AG08395 (cell line): ENCODE measurements around the gene FARP1.
"Not testable (repeated sequence)": the region's sequence is repeated elsewhere in the genome, so short reads cannot be mapped to it uniquely, and the experiment has no call there.

Experiments
- DNase-seq: peaks from one replicate; pipeline ENCODE4 v3.0.0; 2012; ENCODE audit warnings: mixed read lengths, low spot score

Gene FARP1

DNA sequence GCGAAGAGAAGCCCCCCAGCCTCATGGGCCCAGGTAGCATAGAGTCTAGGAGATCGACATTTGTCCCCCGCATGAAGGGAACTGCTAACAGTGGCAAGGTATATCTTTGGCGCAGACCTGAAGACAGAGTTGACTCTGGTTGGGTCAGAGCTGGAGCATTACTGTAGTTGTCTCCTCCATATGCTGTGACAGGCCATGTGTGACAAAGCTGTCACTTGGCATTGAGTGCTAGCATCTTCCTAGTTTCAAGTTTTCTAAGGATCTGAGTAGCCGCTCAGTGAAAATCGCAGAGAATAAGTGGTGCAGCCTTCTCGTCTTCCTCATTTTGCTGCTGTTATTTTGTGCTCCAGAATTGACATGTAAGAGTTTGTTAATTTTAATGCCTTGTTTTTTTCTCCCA is 223.5 kb downstream of the FARP1 start:
- no peak for DNase-seq

DNA sequence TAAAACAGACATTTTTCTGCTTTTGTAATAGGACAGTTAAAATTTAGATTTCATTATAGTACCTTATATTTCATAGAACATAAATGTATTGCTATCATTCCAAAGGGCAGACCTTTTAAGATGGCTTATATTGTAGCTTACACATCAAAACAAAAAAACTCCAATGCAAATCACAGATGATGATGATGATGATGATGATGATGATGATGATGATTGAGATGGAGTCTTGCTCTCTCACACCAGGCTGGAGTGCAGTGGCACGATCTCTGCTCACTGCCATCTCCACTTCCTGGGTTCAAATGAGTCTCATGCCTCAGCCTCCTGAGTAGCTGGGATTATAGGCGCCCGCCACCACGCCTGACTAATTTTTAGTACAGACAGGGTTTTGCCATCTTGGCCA is 224.1 kb downstream of the FARP1 start:
- DNase-seq, result no peak

DNA sequence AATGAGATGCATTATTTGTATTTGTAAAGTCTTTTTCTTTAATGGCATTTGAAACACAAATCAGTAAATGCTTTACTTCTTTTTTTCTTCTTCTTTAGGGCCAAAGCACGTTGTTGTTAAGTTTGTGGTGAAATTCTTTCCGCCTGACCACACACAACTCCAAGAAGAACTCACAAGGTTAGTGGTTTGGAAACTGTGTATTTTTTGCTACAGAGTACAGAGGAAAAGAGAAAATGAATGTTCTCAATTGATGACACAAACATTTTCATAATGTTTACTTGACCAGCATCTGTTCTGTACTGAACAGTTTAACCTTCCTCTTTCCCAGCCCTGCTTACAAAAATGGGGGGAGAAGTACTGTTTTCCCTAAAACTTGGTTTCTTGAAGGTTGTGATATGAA is 225.1 kb downstream of the FARP1 start:
- peak; percentile 46 for DNase-seq

DNA sequence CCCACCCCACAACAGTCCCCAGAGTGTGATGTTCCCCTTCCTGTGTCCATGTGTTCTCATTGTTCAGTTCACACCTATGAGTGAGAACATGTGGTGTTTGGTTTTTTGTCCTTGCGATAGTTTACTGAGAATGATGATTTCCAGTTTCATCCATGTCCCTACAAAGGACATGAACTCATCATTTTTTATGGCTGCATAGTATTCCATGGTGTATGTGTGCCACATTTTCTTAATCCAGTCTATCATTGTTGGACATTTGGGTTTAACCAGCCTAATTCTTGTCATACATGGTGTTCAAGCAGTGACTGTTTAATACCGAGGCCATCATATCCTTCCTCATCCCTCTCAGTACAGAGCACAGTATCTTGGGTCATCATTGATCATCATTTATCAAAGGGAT is 226.6 kb downstream of the FARP1 start:
- DNase-seq, result not testable (repeated sequence)

DNA sequence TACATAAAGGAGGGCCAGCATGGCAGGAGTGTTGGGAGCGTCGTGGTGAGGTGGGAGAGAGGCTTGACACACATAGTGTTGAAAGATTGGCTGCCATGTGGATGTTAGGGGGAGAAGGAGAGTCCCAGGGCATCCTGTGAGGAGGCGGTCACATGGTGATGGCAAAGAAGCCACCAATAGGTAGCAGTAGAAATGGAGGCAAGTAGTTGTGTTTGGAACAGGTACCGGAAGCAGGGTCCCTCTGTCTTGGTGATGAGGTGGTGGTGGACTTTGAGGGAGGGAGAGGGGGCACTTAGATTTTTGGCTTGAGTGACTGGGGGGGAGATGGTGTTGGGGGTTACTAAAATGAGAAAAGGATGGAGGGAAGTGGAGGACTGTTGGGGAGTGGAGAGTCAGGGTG is 227.4 kb downstream of the FARP1 start:
- DNase-seq, result no peak

DNA sequence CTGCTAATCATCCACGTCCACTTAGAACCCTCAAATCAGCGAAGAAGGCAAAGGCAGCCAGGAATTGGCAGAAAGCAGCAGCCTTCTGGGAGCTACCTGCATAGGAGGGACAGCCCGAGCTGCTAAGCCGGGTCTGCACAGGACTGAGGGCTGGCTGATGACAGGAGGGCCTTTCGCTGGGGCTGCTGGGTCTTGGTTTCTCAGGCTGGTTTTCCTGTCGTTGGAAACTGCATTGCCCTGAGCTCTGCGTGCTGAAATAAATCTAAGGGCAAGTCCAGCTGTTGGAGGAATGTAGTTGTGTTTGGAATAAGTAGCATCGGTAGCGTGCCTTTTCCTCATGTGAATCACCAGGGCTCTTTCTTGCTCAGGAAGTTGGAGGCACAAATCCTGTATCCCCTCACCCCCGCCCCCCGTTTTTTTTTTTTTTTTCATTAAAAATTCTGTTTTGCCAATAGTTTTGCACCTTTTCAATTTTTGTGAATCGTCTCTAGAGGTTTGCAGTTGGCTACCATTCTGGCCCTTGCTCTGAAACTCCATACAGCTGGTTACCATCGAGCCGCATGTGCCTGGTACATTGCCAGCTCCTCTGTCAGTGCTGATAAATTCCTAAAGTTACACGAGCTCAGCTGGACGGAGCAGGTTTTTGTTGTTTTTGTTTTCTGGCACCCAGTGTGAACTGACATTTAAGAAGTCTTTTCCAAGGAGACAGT is 228.1 kb downstream of the FARP1 start:
- DNase-seq, result peak; percentile 86

DNA sequence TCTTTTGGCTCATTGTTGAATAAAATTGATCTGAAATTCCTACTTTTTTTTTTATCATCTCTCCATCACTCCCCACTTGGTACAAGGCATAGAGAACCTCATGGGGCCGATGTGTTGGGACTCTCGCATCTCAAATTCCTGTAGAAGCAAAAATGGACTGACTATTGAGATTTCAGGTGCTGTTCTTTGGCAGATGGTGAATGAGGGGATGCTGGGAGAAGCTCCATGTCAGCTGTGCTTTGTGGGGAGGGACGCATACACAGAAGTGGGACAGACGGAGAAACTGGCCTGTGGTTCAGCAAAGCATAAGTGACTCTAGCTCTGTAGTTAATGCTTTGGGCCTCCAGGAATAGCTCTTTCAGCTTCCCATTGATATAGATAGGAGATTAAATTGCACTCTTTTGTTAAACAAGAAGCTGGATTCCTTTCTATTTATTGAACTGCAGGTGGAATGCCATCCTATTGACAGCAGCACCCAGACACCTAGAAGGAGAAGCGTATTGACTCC is 228.7 kb downstream of the FARP1 start:
- no peak for DNase-seq

DNA sequence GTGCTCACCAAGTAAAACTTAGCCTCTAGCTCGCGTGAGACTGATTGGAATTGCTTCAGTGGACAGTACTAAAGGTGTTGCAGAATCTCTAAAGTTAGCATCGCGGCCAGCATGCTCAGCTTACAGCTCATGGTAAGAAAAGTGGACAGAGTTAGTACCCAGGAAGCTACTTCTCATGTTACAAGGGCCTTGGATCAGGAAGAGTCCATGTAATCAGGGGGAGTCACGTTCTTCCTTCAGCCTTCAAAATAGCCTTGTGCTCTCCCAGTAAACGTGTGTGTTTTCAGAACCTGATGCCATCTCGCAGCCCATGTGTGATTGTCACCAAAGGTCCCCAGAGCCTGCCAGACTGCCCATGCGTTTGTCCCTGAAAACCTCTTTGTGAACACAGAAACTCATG is 230.0 kb downstream of the FARP1 start:
- DNase-seq, result peak; percentile 8

DNA sequence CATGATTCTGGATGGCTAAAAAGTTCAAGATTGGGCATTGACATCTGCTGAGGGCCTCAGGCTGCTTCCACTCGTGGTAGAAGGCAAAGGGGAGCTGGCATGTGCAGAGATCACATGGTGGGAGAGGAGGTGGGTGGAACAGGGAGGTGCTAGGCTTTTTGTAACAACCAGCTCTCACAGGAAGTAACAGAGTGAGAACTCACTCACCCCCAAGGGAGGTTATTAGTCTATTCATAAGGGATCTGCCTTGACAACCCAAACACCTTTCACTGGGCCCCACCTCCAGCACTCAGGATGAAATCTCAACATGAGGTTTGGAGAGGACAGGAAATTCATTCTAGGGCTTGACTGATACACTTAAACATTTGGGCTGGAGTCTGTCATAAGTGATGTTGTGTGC is 231.9 kb downstream of the FARP1 start:
- no peak for DNase-seq

DNA sequence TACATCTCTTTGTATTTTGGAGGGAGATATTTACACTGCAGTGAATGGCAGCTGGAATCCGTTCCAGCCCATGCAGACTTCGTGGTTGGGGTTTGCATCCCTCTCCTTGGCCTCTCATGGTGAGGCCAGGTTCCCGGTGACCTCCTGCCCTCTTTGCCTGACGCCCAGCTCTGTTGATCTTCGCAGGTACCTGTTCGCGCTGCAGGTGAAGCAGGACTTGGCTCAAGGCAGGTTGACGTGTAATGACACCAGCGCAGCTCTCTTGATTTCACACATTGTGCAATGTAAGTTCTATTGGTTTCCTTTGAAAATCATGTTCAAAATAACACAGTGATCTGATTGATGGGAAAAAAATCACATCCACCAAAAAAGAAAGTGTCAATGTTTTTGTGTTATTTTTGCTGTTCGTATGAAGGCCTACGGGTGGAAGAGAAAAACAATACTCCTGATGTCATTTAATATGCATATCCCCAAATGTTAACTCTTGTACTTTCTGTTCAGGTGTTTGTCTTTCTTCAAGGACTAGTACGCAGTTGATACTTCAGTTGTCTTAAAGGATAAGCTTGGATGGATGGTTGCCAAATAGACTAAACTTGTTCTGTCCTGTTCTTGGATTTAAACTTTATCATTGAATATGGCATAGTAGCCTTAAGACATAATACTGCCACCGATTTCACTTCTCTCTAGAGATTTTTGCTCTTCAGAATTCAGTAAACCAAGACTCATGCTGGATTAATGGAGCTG is 234.9 kb downstream of the FARP1 start:
- no peak for DNase-seq

DNA sequence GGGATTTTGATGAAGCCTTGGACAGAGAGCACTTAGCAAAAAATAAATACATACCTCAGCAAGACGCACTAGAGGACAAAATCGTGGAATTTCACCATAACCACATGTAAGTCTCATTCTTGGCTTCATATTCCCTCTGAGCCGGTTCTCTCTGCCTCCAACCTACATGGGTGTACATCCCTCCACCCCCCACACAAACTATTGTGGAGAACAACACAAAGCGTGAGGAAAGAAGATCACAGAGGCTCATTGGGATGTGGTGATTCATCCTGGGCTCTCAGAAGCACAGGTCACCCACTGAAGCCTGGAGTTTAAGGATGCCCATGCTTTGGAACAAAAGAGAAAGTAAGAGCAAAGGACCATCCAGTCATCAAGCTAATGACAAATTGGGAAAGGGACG is 241.8 kb downstream of the FARP1 start:
- DNase-seq, result peak; percentile 31

DNA sequence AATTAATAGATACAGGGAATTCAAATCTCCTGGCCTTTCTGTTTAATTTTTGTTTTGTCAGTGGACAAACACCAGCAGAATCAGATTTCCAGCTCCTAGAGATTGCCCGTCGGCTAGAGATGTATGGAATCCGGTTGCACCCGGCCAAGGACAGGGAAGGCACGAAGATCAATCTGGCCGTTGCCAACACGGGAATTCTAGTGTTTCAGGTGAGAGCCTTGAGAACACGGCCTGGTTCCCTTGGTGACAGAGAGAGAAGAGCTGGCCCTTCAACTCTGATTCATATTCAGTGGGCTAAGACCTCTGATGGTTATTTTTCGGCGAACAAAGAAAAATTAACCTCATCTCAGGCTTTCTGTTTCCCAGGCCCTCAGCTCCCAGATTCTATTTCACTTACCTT is 242.7 kb downstream of the FARP1 start:
- no peak for DNase-seq

DNA sequence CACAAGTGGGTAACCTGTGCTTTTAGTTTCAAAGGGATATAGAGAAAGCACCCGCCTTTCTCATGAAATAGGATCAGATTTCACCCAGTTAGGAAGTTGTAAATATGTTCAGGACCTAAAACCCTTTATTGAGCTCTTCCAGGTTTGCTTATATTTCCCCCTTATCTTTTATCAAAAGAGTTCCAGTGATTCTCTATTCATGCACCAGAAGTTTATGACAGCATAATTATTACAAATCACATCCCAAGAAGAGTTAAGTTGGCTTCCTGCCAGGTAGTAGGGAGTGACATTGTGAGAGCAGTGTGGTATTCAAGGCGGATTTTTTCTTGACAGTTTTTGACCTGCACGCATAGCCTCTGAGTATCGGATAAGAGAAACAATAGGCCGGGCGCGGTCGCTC is 243.7 kb downstream of the FARP1 start:
- DNase-seq, result no peak

DNA sequence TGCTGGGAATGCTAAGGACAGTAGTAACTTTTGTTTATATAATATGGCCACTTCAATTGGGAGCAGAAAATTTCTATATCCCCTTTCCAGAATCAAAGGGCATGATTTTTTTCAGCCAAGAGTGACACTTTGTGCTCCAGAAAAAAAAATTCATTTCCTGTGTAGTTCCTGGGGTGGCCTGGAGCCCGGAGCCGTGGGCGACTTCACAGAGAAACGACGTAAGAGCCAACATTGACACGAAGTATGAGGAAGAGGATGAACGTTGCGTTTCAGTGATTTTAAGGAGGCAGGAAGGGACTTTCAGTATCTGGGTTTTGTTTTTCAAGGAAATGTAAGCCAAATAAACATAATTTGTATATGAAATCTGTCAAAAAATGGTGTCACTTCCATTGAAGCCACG is 246.4 kb downstream of the FARP1 start:
- no peak for DNase-seq

DNA sequence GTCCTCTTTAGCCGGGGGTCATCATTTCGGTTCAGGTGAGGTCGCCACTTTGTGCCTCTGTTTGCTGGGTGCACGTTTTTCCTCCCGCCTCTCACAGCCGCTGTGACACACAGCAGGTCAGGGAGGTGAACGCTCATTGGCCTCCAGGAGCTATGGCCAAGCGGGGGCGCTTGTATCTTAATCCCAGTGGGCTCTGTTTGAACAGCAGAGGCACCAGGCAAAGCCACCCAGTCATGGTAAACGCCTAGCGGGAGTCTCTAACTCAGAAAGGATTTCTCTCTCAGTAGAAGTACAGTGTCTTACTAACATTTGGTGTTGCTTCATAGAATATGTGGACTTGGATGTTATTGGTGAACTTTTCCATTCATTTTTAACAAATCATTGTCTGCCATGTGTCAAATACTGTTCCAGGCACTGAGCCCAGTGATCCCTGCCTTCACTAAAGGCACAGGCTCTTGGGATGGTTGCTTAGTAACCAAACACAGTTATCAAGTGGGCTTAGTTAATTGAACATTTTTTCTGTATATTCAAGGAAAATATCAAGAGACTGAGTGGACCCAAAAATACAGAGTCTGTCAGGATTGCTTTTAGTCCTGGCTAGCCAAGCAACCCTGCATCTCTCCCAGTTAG is 247.3 kb downstream of the FARP1 start:
- peak; percentile 26 for DNase-seq

DNA sequence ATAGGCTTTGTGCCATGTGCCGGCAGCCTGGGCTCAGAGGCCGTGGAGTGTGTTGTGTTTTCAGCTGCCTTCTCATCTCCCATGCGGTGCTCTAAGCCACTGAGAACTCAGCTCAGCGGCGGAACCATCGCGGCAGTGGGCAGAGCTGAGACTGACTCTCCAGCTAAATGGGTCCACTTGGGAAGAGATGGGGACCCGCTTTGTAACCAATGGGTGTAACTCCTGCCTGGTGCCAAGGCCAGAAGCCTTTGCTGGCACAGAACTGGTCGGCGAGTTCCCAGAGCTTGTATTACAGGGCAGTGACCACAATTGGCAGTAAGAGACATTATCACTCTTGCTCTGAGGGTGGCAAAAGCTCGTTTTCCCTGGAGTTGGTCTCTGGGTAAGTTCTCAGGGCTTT is 251.0 kb downstream of the FARP1 start:
- DNase-seq, result no peak

DNA sequence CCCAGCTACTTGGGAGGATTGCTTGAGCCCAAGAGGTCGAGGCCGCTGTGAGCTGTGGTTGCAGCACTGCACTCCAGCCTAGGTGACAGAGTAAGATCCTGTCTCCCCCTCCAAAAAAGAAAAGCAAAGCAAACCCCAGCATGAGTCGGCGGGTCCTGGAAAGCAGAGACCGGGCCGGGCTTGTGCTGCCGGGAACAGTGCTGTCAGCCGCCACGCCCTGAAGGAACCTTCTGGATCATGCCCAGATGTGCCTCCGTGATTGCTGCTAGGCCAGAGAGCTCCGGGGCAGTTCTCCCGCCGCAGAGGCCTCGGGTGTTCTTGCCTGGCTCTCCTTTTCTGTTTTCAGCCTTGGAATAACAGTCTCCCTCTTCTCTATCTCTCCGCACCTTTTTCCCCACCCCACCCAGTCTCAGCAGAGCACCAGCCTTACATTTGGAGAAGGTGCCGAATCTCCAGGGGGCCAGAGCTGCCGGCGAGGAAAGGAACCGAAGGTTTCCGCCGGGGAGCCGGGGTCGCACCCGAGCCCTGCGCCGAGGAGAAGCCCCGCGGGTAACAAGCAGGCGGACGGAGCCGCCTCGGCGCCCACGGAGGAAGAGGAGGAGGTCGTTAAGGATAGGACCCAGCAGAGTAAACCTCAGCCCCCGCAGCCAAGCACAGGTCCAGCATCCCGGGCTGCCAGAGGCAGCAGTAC is 252.1 kb downstream of the FARP1 start:
- no peak for DNase-seq

DNA sequence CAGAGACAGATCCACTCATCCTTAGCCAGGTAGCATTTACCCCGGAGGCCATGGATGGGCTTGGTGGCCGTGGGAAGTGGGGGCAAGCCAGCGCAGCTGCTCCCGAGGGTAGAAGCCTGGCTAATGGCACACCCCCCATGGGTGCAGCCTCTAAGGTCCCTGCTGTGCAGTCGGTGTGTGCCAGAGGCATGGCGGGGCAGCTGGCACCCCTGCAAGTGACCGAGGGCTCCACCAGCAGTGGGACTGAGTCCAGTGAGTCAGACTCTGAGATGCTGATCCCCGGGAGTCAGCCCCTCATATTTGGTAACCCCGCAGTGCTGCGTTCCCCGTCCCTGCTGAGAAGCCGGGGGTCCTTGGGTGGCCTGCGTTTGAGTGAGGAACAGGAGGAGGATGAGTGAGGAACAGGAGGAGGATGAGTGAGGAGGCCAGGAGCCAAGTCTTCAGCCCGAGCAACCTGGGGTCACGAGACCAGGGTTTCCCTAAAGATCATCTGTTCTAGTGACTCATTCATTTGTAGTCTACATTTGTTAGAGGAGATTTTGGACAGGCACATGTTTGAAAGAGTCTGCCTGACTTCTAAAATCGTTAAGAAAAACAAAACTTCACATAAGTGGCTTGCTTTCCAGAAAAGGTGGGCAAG is 253.3 kb downstream of the FARP1 start:
- no peak for DNase-seq

DNA sequence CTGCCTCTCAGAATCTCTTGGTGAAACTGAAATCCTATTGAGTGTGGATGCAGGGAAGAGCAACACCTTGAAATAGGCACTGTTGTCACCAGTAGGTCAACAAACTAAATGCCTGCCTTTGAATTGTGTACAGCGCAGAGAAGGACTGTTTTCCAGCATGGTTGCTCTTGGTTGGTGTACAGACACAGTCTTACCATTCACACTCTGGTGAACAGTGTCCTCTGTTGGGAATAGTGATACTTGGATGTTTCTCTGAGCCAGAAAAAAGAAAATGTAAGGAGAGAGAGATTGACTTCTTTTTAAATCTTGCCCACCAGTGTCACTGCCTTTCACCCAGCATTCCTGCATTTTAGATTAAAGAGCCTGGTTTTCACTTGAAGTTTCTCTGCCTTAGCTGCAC is 254.3 kb downstream of the FARP1 start:
- no peak for DNase-seq

DNA sequence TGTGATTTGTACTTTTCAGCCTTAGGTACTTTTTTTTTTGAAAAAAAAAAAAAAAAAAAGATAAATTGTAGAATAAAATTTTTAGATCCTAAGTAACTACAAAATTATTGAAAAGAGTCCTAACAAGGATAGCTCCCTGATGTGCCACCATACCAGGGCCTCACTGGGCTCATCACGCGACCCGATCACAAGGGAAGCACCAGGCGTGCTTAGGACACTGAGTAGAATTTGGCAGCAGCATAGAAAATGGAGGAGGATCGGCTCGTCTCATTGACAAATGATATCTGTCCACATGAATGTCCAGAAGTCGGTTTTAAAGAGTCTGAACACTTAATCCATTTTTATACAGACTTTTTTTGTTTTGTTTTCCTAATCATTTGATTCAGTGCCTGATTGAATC is 255.0 kb downstream of the FARP1 start:
- DNase-seq, result no peak

DNA sequence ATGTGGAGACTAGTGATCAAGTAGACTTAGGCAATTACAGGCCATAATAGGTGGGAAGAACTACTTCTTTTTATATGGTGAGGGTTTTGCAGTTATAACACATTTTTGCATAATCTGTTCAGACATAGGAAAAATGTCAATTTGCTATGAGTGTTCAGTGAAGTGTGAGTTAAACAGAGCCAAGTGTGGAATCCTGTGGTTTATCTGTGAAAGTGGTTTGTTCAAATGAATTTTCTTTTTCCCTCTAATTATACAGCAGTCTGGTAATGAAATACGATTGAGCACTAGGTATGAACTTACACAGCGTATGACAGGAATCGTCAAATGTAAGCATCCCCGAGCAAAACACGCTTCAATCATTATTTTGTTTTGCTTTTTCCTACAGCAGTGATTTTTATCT is 255.7 kb downstream of the FARP1 start:
- no peak for DNase-seq

DNA sequence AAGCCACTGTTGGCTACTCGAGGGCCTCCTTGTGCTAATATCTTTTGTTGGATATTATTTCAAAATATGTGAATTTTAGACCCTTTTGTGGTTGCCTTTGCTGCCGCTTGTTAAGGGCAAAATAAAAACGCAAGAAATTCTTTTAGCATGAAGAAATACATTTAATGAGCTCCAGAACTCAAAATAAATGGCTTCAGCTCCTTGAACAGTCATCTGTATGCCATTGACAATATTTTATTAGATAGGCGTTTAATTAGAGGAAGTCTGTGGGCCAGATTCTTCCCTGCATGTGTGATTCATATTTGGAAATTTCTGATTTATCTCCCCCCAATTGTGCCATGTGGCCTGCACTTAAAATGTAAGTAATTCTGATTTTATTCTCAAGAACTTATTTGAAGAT is 256.9 kb downstream of the FARP1 start:
- DNase-seq, result peak; percentile 68
